OCI-LY3 (cell line): ENCODE results near the gene MAMDC2.

Experiments used
- EZH2phosphoT487 ChIP-seq: fragments of 200-600 bp; shearing (Covaris generic); IDR thresholded peaks from 2 replicates; pipeline ENCODE4 v1.6.1; 2018; ENCODE audit warnings: antibody characterized with exemption, mixed run types, low read depth
- TF ChIP-seq, protein P1 (sequence below): fragments of 200-600, 300-600 bp; sonication (generic); IDR thresholded peaks from 2 replicates; pipeline ENCODE4 v1.5.1; 2014; ENCODE audit warnings: antibody characterized with exemption, low read length, low read depth

GRCh38 chr9:70101265-70101664 is 57.6 kb downstream of the MAMDC2 start:
- TF ChIP-seq, protein P1, sequence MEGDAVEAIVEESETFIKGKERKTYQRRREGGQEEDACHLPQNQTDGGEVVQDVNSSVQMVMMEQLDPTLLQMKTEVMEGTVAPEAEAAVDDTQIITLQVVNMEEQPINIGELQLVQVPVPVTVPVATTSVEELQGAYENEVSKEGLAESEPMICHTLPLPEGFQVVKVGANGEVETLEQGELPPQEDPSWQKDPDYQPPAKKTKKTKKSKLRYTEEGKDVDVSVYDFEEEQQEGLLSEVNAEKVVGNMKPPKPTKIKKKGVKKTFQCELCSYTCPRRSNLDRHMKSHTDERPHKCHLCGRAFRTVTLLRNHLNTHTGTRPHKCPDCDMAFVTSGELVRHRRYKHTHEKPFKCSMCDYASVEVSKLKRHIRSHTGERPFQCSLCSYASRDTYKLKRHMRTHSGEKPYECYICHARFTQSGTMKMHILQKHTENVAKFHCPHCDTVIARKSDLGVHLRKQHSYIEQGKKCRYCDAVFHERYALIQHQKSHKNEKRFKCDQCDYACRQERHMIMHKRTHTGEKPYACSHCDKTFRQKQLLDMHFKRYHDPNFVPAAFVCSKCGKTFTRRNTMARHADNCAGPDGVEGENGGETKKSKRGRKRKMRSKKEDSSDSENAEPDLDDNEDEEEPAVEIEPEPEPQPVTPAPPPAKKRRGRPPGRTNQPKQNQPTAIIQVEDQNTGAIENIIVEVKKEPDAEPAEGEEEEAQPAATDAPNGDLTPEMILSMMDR = no peak
- TF ChIP-seq EZH2phosphoT487 = no peak
